A549 (cell line): ENCODE results near the gene OR52B2.

Source experiments
- CBX2 ChIP-seq: fragments of 200-600 bp; sonication (generic); IDR thresholded peaks from 2 replicates; pipeline ENCODE4 v1.6.1; 2016; ENCODE audit warnings: low read depth, mild to moderate bottlenecking, borderline replicate concordance
- CBX8 ChIP-seq: fragments of 200-600 bp; sonication (generic); IDR thresholded peaks from 2 replicates; pipeline ENCODE4 v1.6.1; 2016
- CHD4 ChIP-seq: fragments of 200-600 bp; sonication (generic); IDR thresholded peaks from 2 replicates; pipeline ENCODE4 v1.6.1; 2016; ENCODE audit warnings: antibody characterized with exemption, mild to moderate bottlenecking, borderline replicate concordance
- CTCF ChIP-seq: fragments of >200 bp; sonication (Bioruptor Twin); formaldehyde crosslinking; IDR thresholded peaks from 3 replicates; pipeline ENCODE4 v1.5.1; 2016
- HOXA7 ChIP-seq: fragments of 250-450 bp; sonication (Bioruptor Pico); IDR thresholded peaks from 2 replicates; pipeline ENCODE4 v1.5.0; 2020; ENCODE audit warnings: mild to moderate bottlenecking, moderate library complexity
- KDM1A ChIP-seq: fragments of 200-600 bp; sonication (generic); IDR thresholded peaks from 2 replicates; pipeline ENCODE4 v1.6.1; 2016; ENCODE audit warnings: low read depth, mild to moderate bottlenecking
- PHF8 ChIP-seq: fragments of 200-600 bp; sonication (generic); IDR thresholded peaks from 2 replicates; pipeline ENCODE4 v1.6.1; 2016; ENCODE audit warnings: low read depth, mild to moderate bottlenecking, antibody characterized with exemption, moderate library complexity, borderline replicate concordance
- POLR2A ChIP-seq: IDR thresholded peaks from 2 replicates; pipeline ENCODE4 v1.6.1; 2012; ENCODE audit warnings: mild to moderate bottlenecking, low read length
- POLR2AphosphoS2 ChIP-seq: conservative IDR thresholded peaks from 2 replicates; pipeline ENCODE4 v1.6.1; 2012; ENCODE audit warnings: low read length, improper control_type of control experiment, inconsistent platforms
- REST ChIP-seq: fragments of 200-600 bp; sonication (generic); IDR thresholded peaks from 2 replicates; pipeline ENCODE4 v1.6.1; 2016; ENCODE audit warnings: antibody characterized with exemption, mild to moderate bottlenecking, moderate library complexity
- TF ChIP-seq, protein P1 (sequence below): IDR thresholded peaks from 2 replicates; pipeline ENCODE4 v1.6.1; 2012; ENCODE audit warnings: low read depth, borderline replicate concordance
- TF ChIP-seq, protein P2 (sequence below): IDR thresholded peaks from 2 replicates; pipeline ENCODE4 v1.6.1; 2012

DNA sequence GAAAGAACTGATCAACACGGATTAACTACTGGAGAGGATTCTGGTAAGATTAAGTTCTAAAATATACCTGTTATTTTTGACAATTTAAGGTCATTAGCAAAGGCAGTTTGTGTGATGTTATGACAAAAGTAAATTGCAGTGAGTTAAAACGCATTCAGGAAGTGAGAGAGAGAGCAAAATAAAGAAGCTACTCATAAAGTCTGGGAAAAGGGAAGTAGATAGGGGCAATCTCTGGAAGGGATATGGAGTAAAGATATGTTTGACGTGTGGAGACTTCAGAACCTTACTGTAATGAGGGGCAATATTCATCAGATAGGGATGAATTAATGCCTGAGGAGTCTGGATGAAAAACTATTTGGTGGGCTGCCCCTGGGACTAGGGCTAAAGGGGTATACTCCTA is 45.9 kb downstream of the OR52B2 start:
- TF ChIP-seq POLR2AphosphoS2 (no peak), POLR2A (no peak), CBX2 (no peak), KDM1A (no peak), REST (no peak), CBX8 (no peak), CTCF (no peak), CHD4 (no peak), HOXA7 (no peak), PHF8 (no peak)
- TF ChIP-seq, protein P1, sequence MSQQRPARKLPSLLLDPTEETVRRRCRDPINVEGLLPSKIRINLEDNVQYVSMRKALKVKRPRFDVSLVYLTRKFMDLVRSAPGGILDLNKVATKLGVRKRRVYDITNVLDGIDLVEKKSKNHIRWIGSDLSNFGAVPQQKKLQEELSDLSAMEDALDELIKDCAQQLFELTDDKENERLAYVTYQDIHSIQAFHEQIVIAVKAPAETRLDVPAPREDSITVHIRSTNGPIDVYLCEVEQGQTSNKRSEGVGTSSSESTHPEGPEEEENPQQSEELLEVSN = no peak
- TF ChIP-seq, protein P2, sequence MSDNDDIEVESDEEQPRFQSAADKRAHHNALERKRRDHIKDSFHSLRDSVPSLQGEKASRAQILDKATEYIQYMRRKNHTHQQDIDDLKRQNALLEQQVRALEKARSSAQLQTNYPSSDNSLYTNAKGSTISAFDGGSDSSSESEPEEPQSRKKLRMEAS = no peak
